ENCODE results near the gene ENPP6. TPM values are rescaled to one million over a fixed set of nuclear protein-coding genes. Genes with fewer than 3 reads are reported as not detected.
A peak's percentile ranks its signal among the peaks of the same experiment; 100 is the strongest.

The ENPP6 gene
- total and polyA plus RNA-seq, 4 experiments from 2014 or later: not detected

GRCh38 chr4:184162596-184162995, 55.1 kb downstream of the ENPP6 start:
- Histone ChIP-seq H3K27ac (ENCODE audit: low read depth, low read length) (no peak overlapping the region), H3K4me1 (ENCODE audit: insufficient read depth, low read length) (no peaks in the 10 kb centered on the region), H3K4me3 (ENCODE audit: low read length in 2 of 2) (no peak overlapping the region), H3K27me3 (ENCODE audit: insufficient read depth, low read length) (no peaks in the 10 kb centered on the region), H3K9me3 (ENCODE audit: control insufficient read depth in 1 of 2, low read length in 2 of 2) (no peaks in the 10 kb centered on the region), H3K36me3 (ENCODE audit: insufficient read depth, low read length) (no peaks in the 10 kb centered on the region)
- Mint-ChIP-seq H3K27ac (no peak overlapping the region), H3K27me3 (peaks cover 43 to 45% of the 10 kb centered on the region in 2 donors), H3K4me3 (no peak overlapping the region), H3K4me1 (no peaks in the 10 kb centered on the region), H3K9me3 (peaks cover 0 to 2% (median 0%) of the 10 kb centered on the region in 8 donors), H3K36me3 (no peaks in the 10 kb centered on the region)
- intact Hi-C loops (cut with micrococcal nuclease): no loop called here
- CTCF ChIA-PET (ENCODE audit: partially characterized antibody): no interaction called here
- DNase-seq: no peak
- POLR2A ChIA-PET (ENCODE audit: partially characterized antibody): no interaction called here

- no peak overlapping the region for H3K27ac ChIP-seq (ENCODE audit: low read depth, low read length)
- intact Hi-C loops (cut with micrococcal nuclease): no loop called here
- H3K4me3 Mint-ChIP-seq: no peak overlapping the region
- H3K4me1 Mint-ChIP-seq: peaks cover 0 to 1% (median 0%) of the 10 kb centered on the region in 4 donors
- no peaks in the 10 kb centered on the region for H3K4me1 ChIP-seq (ENCODE audit: insufficient read depth, low read length)
- H3K9me3 ChIP-seq (ENCODE audit: control insufficient read depth in 1 of 2, low read length in 2 of 2): no peaks in the 10 kb centered on the region
- no peak for DNase-seq
- H3K27me3 Mint-ChIP-seq: peaks cover 24 to 26% of the 10 kb centered on the region in 2 donors
- H3K27ac Mint-ChIP-seq: no peak overlapping the region
- H3K4me3 ChIP-seq (ENCODE audit: low read length in 2 of 2): no peak overlapping the region
- peaks cover 0 to 2% (median 0%) of the 10 kb centered on the region in 8 donors for H3K9me3 Mint-ChIP-seq
- ChIA-PET CTCF (ENCODE audit: partially characterized antibody) (interaction anchor here (2.7 kb wide), 1 partner anchor 11 kb away, joined by 9 read pairs; no protein-coding TSS in a partner anchor), POLR2A (ENCODE audit: partially characterized antibody) (no interaction called here)
- H3K27me3 ChIP-seq (ENCODE audit: insufficient read depth, low read length): no peaks in the 10 kb centered on the region
- no peaks in the 10 kb centered on the region for H3K36me3 Mint-ChIP-seq
- no peaks in the 10 kb centered on the region for H3K36me3 ChIP-seq (ENCODE audit: insufficient read depth, low read length)
Measured at GRCh38 chr4:184157322-184157721, 60.4 kb downstream of the ENPP6 start.

GRCh38 chr4:184156163-184156920, 61.3 kb downstream of the ENPP6 start:
- no peaks in the 10 kb centered on the region for H3K27me3 ChIP-seq (ENCODE audit: insufficient read depth, low read length)
- H3K9me3 Mint-ChIP-seq: peaks cover 0 to 2% (median 0%) of the 10 kb centered on the region in 8 donors
- H3K4me1 ChIP-seq (ENCODE audit: insufficient read depth, low read length): no peaks in the 10 kb centered on the region
- ChIA-PET CTCF (ENCODE audit: partially characterized antibody) (interaction anchor here (1.7 kb wide), 1 partner anchor 11 kb away, joined by 6 read pairs; no protein-coding TSS in a partner anchor), POLR2A (ENCODE audit: partially characterized antibody) (no interaction called here)
- H3K36me3 Mint-ChIP-seq: no peaks in the 10 kb centered on the region
- no peak for DNase-seq
- H3K9me3 ChIP-seq (ENCODE audit: control insufficient read depth in 1 of 2, low read length in 2 of 2): no peaks in the 10 kb centered on the region
- intact Hi-C loops (cut with micrococcal nuclease): no loop called here
- peaks cover 0 to 1% (median 0%) of the 10 kb centered on the region in 4 donors for H3K4me1 Mint-ChIP-seq
- H3K36me3 ChIP-seq (ENCODE audit: insufficient read depth, low read length): no peaks in the 10 kb centered on the region
- peaks cover 18 to 20% of the 10 kb centered on the region in 2 donors for H3K27me3 Mint-ChIP-seq
- no peak overlapping the region for H3K4me3 Mint-ChIP-seq
- peak overlapping the region in 1 of 7 donors; percentile 22 for H3K27ac Mint-ChIP-seq
- no peak overlapping the region for H3K27ac ChIP-seq (ENCODE audit: low read depth, low read length)
- H3K4me3 ChIP-seq (ENCODE audit: low read length in 2 of 2): no peak overlapping the region

GRCh38 chr4:184154199-184154598, 63.5 kb downstream of the ENPP6 start:
- CTCF ChIA-PET (ENCODE audit: partially characterized antibody): interaction anchor here (0.9 kb wide), 1 partner anchor 78 kb away, joined by 3 read pairs; no protein-coding TSS in a partner anchor

GRCh38 chr4:184153781-184154180, 63.9 kb downstream of the ENPP6 start:
- Histone ChIP-seq H3K9me3 (ENCODE audit: control insufficient read depth in 1 of 2, low read length in 2 of 2) (no peaks in the 10 kb centered on the region), H3K27me3 (ENCODE audit: insufficient read depth, low read length) (no peaks in the 10 kb centered on the region), H3K36me3 (ENCODE audit: insufficient read depth, low read length) (no peaks in the 10 kb centered on the region), H3K27ac (ENCODE audit: low read depth, low read length) (no peak overlapping the region), H3K4me3 (ENCODE audit: low read length in 2 of 2) (no peak overlapping the region), H3K4me1 (ENCODE audit: insufficient read depth, low read length) (no peaks in the 10 kb centered on the region)
- peaks cover 6% of the 10 kb centered on the region in 2 donors for H3K27me3 Mint-ChIP-seq
- no peak for DNase-seq
- H3K4me1 Mint-ChIP-seq: peaks cover 0 to 1% (median 0%) of the 10 kb centered on the region in 4 donors
- no peaks in the 10 kb centered on the region for H3K36me3 Mint-ChIP-seq
- intact Hi-C loops (cut with micrococcal nuclease): no loop called here
- H3K4me3 Mint-ChIP-seq: no peak overlapping the region
- ChIA-PET CTCF (ENCODE audit: partially characterized antibody) (interaction anchor here (0.9 kb wide), 1 partner anchor 78 kb away, joined by 3 read pairs; no protein-coding TSS in a partner anchor), POLR2A (ENCODE audit: partially characterized antibody) (no interaction called here)
- no peak overlapping the region for H3K27ac Mint-ChIP-seq
- peaks cover 0 to under 1% (median 0%) of the 10 kb centered on the region in 8 donors for H3K9me3 Mint-ChIP-seq

More at GRCh38 chr4:184154199-184154598, 63.5 kb downstream of the ENPP6 start:
- Mint-ChIP-seq H3K27me3 (peaks cover 6 to 10% of the 10 kb centered on the region in 2 donors), H3K4me3 (no peak overlapping the region), H3K9me3 (peaks cover 0 to 2% (median 0%) of the 10 kb centered on the region in 8 donors), H3K27ac (no peak overlapping the region), H3K36me3 (no peaks in the 10 kb centered on the region), H3K4me1 (peaks cover 0 to 1% (median 0%) of the 10 kb centered on the region in 4 donors)
- H3K4me3 ChIP-seq (ENCODE audit: low read length in 2 of 2): no peak overlapping the region
- no peak for DNase-seq
- no peaks in the 10 kb centered on the region for H3K27me3 ChIP-seq (ENCODE audit: insufficient read depth, low read length)
- H3K9me3 ChIP-seq (ENCODE audit: control insufficient read depth in 1 of 2, low read length in 2 of 2): no peaks in the 10 kb centered on the region
- no peaks in the 10 kb centered on the region for H3K4me1 ChIP-seq (ENCODE audit: insufficient read depth, low read length)
- intact Hi-C loops (cut with micrococcal nuclease): no loop called here
- POLR2A ChIA-PET (ENCODE audit: partially characterized antibody): no interaction called here
- no peaks in the 10 kb centered on the region for H3K36me3 ChIP-seq (ENCODE audit: insufficient read depth, low read length)
- H3K27ac ChIP-seq (ENCODE audit: low read depth, low read length): no peak overlapping the region

GRCh38 chr4:184151988-184152485, 65.6 kb downstream of the ENPP6 start:
- CTCF ChIA-PET (ENCODE audit: partially characterized antibody): no interaction called here
- intact Hi-C loops (cut with micrococcal nuclease): no loop called here
- no peak overlapping the region for H3K27ac Mint-ChIP-seq

GRCh38 chr4:184150102-184150839, 67.4 kb downstream of the ENPP6 start:
- Mint-ChIP-seq H3K27ac (no peak overlapping the region), H3K36me3 (no peaks in the 10 kb centered on the region), H3K4me1 (peaks cover 0 to 6% (median 1%) of the 10 kb centered on the region in 4 donors), H3K27me3 (peaks cover 3 to 14% of the 10 kb centered on the region in 2 donors), H3K4me3 (no peak overlapping the region), H3K9me3 (no peaks in the 10 kb centered on the region)
- CTCF ChIA-PET (ENCODE audit: partially characterized antibody): interaction anchor here (1.2 kb wide), 1 partner anchor 17 kb away, joined by 3 read pairs; no protein-coding TSS in a partner anchor
- H3K27me3 ChIP-seq (ENCODE audit: insufficient read depth, low read length): no peaks in the 10 kb centered on the region
- H3K4me1 ChIP-seq (ENCODE audit: insufficient read depth, low read length): no peaks in the 10 kb centered on the region
- no peak overlapping the region for H3K4me3 ChIP-seq (ENCODE audit: low read length in 2 of 2)
- no peak overlapping the region for H3K27ac ChIP-seq (ENCODE audit: low read depth, low read length)
- intact Hi-C loops (cut with micrococcal nuclease): no loop called here
- H3K36me3 ChIP-seq (ENCODE audit: insufficient read depth, low read length): no peaks in the 10 kb centered on the region
- DNase-seq: no peak
- no peaks in the 10 kb centered on the region for H3K9me3 ChIP-seq (ENCODE audit: control insufficient read depth in 1 of 2, low read length in 2 of 2)
- POLR2A ChIA-PET (ENCODE audit: partially characterized antibody): no interaction called here

More at GRCh38 chr4:184151988-184152485, 65.6 kb downstream of the ENPP6 start:
- POLR2A ChIA-PET (ENCODE audit: partially characterized antibody): no interaction called here
- no peaks in the 10 kb centered on the region for H3K9me3 ChIP-seq (ENCODE audit: control insufficient read depth in 1 of 2, low read length in 2 of 2)
- Mint-ChIP-seq H3K4me3 (no peak overlapping the region), H3K4me1 (peaks cover 0 to 6% (median 2%) of the 10 kb centered on the region in 4 donors), H3K27me3 (peaks cover 2 to 14% of the 10 kb centered on the region in 2 donors), H3K36me3 (no peaks in the 10 kb centered on the region), H3K9me3 (no peaks in the 10 kb centered on the region)
- H3K27me3 ChIP-seq (ENCODE audit: insufficient read depth, low read length): no peaks in the 10 kb centered on the region
- H3K27ac ChIP-seq (ENCODE audit: low read depth, low read length): no peak overlapping the region
- H3K36me3 ChIP-seq (ENCODE audit: insufficient read depth, low read length): no peaks in the 10 kb centered on the region
- no peak for DNase-seq
- H3K4me1 ChIP-seq (ENCODE audit: insufficient read depth, low read length): no peaks in the 10 kb centered on the region
- no peak overlapping the region for H3K4me3 ChIP-seq (ENCODE audit: low read length in 2 of 2)

All from CD4-positive, alpha-beta memory T cell (primary cell).